HG03108 (cell line): ENCODE results near the gene PCBP3.

Source experiments
- ATAC-seq: cut with Tn5 transposase; IDR thresholded peaks from one replicate; pipeline ENCODE4 v1.9.1; 2021; ENCODE audit warnings: moderate library complexity; ENCODE audit not compliant: unreplicated experiment

Gene PCBP3

DNA sequence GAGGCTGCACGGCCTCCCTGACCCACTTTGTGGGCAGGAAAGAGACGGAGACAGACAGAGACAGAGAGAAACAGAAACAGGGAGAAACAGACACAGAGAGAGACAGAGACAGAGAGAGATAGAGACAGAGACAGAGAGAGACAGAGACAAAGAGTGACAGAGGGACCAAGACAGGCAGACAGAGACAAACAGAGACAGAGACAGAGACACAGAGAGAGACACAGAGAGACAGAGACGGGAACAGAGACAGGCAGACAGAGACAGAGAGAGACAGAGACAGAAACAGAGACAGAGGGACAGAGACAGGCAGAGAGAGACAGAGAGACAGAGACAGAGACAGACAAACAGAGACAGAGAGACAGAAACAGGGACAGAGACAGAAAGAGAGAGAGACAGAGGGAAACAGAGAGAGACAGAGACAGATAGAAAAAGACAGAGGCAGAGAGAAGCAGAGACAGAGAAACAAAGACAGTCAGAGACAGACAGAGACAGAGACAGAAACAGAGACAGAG, 341.1 kb downstream of the PCBP3 start:
- ATAC-seq, result no peak

DNA sequence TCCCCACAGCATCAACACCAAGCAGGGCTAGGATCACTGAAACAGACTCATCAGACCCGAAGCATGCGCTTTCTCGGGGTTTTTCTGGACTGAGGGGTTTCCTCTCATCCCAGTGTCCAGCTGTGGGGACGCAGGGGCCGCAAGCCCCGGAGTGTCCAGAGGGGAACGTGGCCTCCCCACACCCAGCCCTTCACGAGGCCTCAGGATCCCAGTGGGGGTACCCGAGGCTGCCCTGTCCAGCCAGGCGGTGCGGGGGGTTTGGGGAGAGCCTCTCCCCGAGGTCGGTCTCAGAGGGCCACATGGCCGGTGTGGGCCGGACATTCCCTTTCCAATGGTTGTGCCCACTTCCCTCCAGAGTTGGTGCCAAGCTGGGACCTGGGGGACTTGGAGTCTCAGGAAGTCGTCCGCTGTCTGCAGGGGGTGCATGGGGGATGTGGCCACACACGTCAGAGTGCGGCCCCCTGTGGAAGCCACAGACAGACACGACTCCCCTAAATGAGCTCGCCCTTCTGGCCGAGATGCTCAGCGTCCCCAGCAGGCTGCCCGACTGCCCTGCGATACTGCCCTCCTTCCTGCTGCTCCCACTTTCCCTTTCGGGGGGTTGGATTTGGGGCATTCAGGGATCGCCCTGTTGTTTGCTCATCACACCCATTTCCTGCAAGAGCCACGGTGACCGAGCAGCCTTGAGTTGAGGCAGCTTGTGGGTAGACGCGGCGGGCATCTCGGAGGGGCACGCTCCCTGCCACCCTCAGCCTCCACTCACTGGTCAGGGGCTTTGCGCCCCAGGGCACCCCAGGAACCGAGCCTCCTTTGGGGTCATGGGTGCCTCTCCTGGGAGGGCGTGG, 342.2 kb downstream of the PCBP3 start:
- ATAC-seq, result no peak

DNA sequence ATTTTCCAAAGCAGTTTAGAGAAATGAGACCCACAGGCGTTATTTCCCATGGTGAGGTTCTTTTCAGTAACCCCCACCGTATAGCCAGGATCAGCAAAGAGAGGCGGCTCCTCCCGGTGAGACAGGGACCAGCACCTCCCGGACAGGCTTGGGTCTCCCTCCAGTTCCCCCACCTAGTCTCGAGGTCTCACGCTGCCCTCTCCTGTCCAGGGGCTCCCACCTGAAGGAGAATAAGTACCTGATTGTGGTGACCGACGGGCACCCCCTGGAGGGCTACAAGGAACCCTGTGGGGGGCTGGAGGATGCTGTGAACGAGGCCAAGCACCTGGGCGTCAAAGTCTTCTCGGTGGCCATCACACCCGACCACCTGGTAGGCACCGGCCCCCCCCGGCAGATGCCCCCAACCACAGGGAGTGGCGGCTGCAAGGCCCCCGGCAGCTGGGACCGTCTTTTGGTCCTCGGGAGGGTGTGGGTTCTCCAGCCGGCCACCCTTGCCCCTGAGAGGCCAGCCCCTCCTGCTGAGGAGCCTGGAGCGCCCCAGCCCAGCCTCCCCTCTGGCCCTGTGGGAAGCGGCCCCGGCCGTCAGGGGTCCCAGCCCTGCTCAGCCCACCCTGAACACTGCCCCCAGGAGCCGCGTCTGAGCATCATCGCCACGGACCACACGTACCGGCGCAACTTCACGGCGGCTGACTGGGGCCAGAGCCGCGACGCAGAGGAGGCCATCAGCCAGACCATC, 343.0 kb downstream of the PCBP3 start:
- no peak for ATAC-seq

DNA sequence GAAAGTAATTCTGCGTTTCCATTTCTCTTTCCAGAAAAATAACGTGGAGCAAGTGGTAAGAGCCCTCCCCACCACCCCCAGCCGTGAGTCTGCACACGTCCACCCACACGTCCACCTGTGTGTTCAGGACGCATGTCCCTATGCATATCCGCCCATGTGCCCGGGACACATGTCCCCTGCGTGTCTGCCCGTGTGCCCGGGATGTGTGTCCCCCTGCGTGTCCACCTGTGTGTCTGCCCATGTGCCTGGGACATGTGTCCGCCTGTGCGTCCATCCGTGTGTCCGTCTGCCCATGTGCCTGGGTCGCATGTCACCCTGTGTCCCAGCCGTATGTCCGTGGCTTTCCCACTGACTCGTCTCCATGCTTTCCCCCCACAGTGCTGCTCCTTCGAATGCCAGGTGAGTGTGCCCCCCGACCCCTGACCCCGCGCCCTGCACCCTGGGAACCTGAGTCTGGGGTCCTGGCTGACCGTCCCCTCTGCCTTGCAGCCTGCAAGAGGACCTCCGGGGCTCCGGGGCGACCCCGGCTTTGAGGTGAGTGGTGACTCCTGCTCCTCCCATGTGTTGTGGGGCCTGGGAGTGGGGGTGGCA, 343.7 kb downstream of the PCBP3 start:
- ATAC-seq, result no peak

DNA sequence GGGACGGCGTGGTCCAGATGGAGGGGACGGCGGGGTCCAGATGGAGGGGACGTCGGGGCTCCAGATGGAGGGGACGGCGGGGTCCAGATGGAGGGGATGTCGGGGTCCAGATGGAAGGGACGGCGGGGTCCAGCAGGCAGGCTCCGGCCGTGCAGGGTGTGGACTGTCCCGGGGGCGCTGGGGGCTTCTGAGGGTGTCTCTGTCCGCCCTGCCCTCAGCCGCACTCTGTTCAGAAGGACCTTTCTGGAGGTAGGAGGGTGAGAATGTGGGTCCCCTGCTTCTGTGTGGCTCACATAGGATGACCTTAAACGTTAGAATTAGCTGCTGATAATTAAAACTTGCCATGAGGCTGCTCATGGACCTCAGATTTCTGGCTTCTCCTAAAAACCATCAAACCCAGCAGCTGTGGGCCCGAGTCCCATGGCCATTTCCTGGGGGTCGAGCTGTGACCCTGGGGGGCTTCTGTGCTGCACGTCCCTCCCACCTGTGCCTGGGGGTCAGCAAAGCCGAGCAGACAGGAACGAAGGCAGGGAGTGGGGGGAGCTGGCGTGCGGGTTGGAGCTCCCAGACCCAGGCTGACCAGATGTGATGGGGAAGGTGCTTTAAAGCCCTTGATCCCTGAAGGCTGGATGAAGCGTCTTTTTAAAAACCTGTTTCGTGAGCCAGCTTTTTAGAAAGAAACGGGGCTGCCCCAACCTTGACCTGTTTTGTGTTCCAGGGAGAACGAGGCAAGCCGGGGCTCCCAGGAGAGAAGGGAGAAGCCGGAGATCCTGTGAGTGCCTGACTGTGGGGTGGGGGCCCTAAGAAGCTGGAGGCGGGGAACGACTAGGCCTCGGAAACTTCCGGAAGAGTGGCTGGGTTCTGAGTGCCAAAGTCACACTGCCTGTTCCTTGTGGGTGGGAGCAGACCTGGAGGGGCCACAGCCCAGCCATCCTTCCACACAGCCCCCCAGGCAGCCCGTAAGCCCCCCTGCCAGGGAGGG, 345.1 kb downstream of the PCBP3 start:
- no peak for ATAC-seq

DNA sequence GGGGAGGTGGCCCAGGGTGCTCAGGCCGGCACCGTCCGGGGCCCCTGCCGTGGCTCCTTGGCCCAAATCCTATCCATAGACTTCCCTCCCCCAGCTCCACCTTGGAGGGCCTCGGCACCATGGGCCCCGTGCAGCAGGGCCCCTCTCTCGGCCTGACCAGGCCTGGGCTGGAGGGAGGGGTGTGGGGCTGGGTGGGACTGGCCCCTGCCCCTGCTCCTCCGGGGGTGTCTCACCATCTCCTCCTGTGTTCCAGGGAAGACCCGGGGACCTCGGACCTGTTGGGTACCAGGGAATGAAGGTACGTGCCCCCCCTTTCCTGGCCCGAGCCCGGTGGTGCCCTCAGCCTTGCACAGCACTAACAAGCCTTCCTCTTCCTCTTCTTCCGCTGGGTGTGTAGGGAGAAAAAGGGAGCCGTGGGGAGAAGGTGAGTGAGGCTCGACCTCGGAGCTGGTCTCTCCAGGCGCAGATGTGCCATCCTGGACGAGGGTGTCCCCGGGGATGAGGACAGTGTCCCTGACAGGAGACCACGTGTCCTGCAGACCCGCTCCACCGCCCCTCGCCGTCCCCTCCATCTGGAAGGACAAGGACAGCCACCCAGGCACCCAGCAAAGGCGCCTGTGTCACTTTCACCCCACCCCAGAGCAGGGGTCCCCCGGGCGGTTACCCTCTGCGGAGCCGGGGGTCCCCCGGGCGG, 346.0 kb downstream of the PCBP3 start:
- ATAC-seq, result no peak

DNA sequence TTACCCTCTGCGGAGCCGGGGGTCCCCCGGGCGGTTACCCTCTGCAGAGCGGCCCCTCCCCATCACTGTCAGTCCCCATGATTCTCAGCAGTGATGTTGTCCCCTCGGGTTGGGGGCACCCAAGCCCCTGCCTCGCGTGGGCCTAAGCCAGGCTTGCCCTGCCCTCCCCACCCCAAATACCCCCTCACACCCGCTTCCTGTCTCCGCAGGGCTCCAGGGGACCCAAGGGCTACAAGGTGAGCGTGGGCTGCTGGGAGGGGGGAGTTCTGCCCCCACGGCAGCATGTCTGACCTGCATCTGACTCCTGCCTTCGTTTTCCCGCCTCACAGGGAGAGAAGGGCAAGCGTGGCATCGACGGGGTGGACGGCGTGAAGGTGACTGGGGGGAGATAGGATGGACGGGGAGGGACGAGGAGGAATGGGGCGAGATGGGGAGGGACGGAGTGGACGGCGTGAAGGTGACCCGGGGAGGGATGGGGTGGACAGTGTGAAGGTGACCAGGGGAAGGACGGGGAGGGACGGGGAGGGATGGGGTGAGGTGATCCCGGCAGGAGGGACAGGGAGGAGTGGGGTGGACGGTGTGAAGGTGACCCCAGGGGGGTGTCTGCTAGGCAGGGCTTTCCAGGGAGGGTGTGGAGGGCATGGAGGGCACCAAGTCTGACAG, 346.7 kb downstream of the PCBP3 start:
- ATAC-seq, result no peak

DNA sequence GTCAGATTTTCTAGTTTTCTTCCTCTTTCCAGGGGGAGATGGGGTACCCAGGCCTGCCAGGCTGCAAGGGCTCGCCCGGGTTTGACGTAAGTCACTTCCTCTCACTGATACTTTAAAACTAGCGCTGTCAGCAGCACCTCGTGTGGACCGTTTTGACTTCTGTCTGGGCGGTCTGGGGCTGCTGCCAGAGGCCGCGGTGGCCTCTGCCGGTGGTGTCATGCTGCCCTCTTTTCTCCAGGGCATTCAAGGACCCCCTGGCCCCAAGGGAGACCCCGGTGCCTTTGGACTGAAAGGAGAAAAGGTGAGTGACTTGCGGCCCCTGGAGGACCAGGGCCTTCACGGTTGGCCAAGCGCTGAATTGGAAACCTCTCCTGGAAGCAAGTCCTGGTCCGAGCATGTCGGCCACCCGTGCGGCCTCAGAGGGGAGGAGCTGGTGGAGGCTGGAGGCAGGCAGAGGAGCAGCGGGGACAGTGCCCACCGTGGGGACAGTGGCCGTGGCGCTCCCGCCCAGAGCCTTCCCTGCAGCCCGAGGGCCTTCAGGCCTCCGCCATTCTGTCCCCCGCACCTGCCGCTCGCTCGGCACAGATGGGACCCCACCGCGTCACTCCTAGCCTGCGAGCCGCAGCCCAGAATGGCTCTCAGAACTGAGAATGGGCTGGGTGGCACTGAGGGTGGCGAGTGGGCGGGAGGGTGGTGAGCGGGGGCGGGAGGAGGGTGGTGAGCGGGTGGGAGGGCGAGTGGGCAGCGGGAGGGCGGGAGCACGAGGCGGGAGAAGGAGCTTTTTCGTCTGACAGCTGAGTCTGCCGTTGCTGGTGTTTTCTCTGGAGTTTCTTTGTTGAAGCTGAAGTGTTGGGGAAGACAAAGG, 347.4 kb downstream of the PCBP3 start:
- ATAC-seq, result no peak

DNA sequence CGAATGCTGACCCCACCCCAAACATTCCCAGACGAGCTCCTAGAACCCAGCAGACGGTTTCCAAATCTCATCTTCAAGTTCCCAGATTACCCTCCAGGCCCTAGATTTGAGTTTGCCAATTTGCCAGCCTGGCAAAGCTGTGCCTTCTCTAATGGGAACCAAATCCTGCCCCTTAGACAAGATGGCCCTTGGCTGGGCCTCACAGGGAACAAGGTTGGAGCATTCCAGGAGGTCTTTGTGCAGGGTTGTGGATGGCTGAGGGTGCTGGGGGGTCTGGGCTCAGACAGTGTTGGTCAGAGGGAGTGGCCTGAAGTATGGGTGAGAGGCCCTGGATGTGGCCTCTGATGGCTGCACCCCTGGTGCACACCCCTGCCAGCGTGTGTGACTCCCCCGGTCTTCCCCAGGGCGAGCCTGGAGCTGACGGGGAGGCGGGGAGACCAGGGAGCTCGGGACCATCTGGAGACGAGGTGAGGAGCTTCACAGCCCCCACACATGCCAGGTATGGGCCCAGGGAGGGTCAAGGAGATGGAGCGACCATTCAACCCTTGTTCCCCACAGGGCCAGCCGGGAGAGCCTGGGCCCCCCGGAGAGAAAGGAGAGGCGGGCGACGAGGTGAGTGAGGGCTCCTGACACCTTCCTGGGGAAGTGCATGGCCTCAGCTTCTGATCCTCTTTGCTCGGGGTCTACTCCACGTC, 348.2 kb downstream of the PCBP3 start:
- no peak for ATAC-seq
